DOHH2 (cell line): ENCODE data around the gene LYRM4.

Experiments
- CTCF ChIP-seq: fragments of 200-600 bp; sonication (generic); IDR thresholded peaks from one replicate; pipeline ENCODE4 v1.5.1; 2014; ENCODE audit warnings: antibody characterized with exemption, mild to moderate bottlenecking, low read depth, low read length; ENCODE audit not compliant: poor library complexity, severe bottlenecking
- EZH2phosphoT487 ChIP-seq: fragments of 200-600 bp; sonication (generic); IDR thresholded peaks from 2 replicates; pipeline ENCODE4 v1.6.1; 2017; ENCODE audit warnings: borderline replicate concordance, mild to moderate bottlenecking, antibody characterized with exemption, low read length, moderate library complexity, mixed read lengths

GRCh38 chr6:5068153-5068751 is 192.5 kb downstream of the LYRM4 start:
- no peak for TF ChIP-seq CTCF
- TF ChIP-seq EZH2phosphoT487: no peak
